ENCODE measurements around the gene AMOTL1.

The AMOTL1 gene

DNA sequence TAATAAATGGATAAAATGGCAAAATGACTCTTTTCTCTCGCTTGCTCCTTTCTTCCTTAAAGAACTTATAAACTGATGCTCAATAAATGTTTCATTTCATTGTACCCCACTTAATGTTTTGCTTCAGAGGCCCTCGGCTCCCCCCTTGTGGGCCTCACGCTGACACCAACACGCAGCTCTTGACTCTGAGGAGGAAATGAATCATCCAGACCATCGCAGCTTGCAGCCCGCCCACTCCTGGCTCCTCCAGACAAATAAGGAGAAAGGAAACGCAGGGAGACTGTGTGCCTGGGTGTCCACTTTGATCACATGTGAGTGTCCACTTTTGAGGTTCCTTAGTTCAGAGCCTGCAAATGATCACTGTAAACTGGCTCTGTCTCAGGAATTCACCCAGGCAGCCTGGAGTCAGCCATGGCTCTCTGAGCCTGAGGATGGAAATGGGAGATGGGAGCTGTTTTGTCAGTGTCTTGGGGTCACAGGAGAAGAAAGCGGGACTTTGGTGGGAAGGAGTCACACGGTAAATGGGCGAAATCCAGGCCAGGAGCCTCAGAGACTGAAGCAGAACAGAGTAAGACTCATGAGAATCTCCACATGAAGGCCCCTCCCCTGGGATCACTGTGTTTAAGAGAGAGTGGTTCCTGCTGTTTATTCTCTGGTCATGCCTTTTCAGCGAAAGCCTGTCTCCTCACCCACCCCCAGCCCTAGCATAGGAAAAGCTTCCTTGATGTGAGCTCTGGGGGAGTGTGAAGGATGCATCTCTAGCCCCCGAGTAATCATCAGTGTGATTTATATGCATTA is 108.7 kb downstream of the AMOTL1 start:
- no peak overlapping the region for H3K4me3 ChIP-seq (ENCODE audit: low read depth, low read length)
- H3K4me1 ChIP-seq = peaks cover 3% of the 10 kb centered on the region; the same call in 1 of the 2 replicates
- TF ChIP-seq, protein P1, sequence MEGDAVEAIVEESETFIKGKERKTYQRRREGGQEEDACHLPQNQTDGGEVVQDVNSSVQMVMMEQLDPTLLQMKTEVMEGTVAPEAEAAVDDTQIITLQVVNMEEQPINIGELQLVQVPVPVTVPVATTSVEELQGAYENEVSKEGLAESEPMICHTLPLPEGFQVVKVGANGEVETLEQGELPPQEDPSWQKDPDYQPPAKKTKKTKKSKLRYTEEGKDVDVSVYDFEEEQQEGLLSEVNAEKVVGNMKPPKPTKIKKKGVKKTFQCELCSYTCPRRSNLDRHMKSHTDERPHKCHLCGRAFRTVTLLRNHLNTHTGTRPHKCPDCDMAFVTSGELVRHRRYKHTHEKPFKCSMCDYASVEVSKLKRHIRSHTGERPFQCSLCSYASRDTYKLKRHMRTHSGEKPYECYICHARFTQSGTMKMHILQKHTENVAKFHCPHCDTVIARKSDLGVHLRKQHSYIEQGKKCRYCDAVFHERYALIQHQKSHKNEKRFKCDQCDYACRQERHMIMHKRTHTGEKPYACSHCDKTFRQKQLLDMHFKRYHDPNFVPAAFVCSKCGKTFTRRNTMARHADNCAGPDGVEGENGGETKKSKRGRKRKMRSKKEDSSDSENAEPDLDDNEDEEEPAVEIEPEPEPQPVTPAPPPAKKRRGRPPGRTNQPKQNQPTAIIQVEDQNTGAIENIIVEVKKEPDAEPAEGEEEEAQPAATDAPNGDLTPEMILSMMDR (IDR thresholded peaks at IDR 0.05; ENCODE audit: low read depth, low read length) = peak; percentile 12; the same call in 1 of the 2 replicates
- DNase-seq = peak; percentile 30
- no peaks in the 10 kb centered on the region for H3K27me3 ChIP-seq
- H3K9me3 ChIP-seq = no peaks in the 10 kb centered on the region
- peaks cover 72% of the 10 kb centered on the region for H3K36me3 ChIP-seq

DNA sequence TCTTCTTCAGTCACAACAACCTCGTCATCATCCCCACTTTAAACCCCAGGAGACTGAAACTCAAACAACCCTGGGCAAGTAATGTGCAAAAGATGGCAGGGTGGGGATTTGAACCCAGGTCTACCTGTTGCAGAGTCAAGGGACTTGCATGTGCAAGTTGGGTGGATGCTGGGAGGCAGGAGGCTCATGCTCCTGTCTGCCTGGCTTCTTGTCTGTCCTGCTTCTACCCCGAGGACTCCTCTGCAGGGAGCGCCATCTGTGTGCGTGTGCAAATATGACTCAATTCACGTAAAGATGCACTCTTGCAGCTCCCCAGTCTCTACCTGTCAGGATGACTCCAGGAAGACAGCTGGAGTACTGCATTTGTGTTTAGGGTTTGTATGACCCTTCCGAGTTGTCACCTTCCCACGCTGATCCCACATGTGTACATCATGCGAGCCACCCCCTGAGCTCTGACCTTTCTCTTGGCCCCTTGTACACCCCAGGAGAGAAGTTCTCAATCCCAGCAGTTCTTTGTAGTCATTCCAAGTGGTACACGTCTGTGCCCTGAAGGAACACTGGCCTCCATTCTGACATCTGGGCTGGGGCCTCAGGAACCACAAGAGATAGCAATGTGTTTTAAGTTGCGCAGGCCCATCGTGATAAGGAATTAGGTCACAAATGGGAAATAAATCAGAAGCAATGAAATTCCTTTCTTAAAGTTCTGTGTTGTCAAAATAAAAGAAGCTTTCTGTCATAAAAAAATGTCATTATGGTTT is 109.5 kb downstream of the AMOTL1 start:
- Histone ChIP-seq H3K36me3 (peaks cover 64% of the 10 kb centered on the region), H3K4me3 (ENCODE audit: low read depth, low read length) (no peak overlapping the region), H3K9me3 (no peaks in the 10 kb centered on the region), H3K27me3 (no peaks in the 10 kb centered on the region), H3K4me1 (peaks cover 3% of the 10 kb centered on the region; the same call in 1 of the 2 replicates)
- no peak for DNase-seq
- TF ChIP-seq, protein P1 (IDR thresholded peaks at IDR 0.05; ENCODE audit: low read depth, low read length) = no peak

DNA sequence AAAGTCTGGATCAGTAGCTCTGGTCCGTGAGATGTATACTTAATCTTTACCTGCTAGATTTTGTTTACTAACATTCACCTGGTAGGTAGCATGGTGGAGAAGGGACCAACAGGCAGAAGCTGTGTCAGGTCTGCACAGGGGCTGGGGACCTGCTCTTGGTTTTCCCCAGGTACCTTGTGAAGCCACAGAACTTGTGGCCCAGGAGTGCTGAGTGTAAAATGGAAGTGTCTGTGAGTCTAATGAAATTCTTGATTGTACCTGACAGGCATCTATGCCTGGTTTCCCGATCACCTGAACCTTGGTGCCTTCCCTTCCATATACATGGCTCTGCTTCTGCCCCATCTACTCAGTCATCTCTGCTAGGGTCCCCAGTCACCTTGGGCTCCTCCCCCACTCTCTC is 110.8 kb downstream of the AMOTL1 start:
- H3K27me3 ChIP-seq = no peaks in the 10 kb centered on the region
- H3K4me3 ChIP-seq (ENCODE audit: low read depth, low read length) = no peak overlapping the region
- TF ChIP-seq, protein P1 (IDR thresholded peaks at IDR 0.05; ENCODE audit: low read depth, low read length) = no peak
- no peaks in the 10 kb centered on the region for H3K9me3 ChIP-seq
- peaks cover 60% of the 10 kb centered on the region for H3K36me3 ChIP-seq
- peaks cover 3% of the 10 kb centered on the region; the same call in 1 of the 2 replicates for H3K4me1 ChIP-seq
- DNase-seq = no peak

DNA sequence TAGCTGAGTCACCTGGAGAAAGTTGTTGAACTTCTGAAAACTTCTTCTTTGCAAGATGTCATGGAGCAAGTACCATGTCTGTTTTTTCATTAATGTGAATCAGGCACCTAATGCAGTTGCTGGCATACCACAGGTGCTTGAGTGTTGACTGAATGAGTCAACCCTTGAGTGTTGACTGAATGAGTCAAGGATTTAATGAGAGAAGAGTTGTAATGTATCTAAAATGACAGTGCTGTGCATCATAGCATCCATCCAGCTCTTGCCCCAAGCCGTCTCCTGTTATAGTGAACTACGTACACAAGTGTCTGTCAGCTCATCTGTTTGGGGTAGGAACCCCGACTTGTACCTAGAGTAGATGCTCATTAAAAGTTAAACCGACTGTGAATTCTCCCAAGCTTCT is 112.1 kb downstream of the AMOTL1 start:
- Histone ChIP-seq H3K36me3 (peaks cover 58% of the 10 kb centered on the region), H3K4me1 (peaks cover 3% of the 10 kb centered on the region), H3K4me3 (ENCODE audit: low read depth, low read length) (no peak overlapping the region), H3K9me3 (no peaks in the 10 kb centered on the region), H3K27me3 (no peaks in the 10 kb centered on the region)
- TF ChIP-seq, protein P1 (IDR thresholded peaks at IDR 0.05; ENCODE audit: low read depth, low read length) = no peak
- no peak for DNase-seq

DNA sequence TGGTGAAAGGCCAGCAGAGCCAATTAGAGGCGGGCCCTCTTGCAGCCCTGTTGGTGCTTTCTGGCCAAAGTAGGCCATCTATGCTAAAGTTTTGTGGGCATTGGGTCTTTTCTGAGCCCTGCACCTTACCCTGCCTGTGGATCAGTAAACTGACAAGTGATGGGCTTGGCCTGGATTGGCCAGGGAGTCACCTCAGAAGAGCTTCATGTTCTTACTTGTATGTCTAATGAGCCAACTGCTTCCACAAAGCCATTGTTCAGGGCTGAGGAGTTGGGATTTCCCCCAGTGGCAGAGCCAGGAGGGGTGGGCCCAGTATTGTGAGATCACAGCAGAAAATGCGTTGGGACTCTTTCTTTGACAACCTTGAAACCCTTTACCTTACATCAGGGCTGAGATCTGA is 114.8 kb downstream of the AMOTL1 start:
- no peaks in the 10 kb centered on the region for H3K27me3 ChIP-seq
- H3K4me3 ChIP-seq (ENCODE audit: low read depth, low read length) = no peak overlapping the region
- H3K4me1 ChIP-seq = no peaks in the 10 kb centered on the region; the same call in 1 of the 2 replicates
- peaks cover 32% of the 10 kb centered on the region for H3K36me3 ChIP-seq
- no peaks in the 10 kb centered on the region for H3K9me3 ChIP-seq
- DNase-seq = no peak
- TF ChIP-seq, protein P1 (IDR thresholded peaks at IDR 0.05; ENCODE audit: low read depth, low read length) = no peak
